Heart right ventricle (tissue), 16 donors: ENCODE measurements around the gene SLC22A17. TPM values are rescaled to one million over a fixed set of nuclear protein-coding genes. Genes with fewer than 3 reads are reported as not detected.
A peak's percentile ranks its signal among the peaks of the same experiment; 100 is the strongest.

Experiments
- ATAC-seq, 8 donors: fragments of 200-7000 bp; cut with Tn5 transposase; one replicate each; pipeline ENCODE4 v1.9.1; 2020; ENCODE audit warnings: mild to moderate bottlenecking in 8 of 8, moderate library complexity in 8 of 8, moderate number of reproducible peaks in 1 of 8
- DNase-seq, 2 donors: peaks; one replicate each; pipeline ENCODE4 v3.0.0-alpha.2; 2020
- H3K27ac ChIP-seq, 10 donors: fragments of 200-600 bp; sonication (generic) in 2 of 10; one replicate each; pipeline versions ENCODE4 v1.5.0 to v1.8.0; 2020 to 2022; ENCODE audit warnings: mild to moderate bottlenecking in 3 of 10
- H3K27me3 ChIP-seq, 7 donors: fragments of 200-600 bp; one replicate each; pipeline ENCODE4 v1.8.0; 2021 to 2022; ENCODE audit warnings: mild to moderate bottlenecking in 2 of 7
- H3K36me3 ChIP-seq, 9 donors: fragments of 200-600 bp; sonication (generic) in 1 of 9; one replicate each; pipeline versions ENCODE4 v1.5.0 to v1.8.0; 2020 to 2022; ENCODE audit warnings: mild to moderate bottlenecking in 2 of 9
- H3K4me1 ChIP-seq, 9 donors: fragments of 200-600 bp; sonication (generic) in 1 of 9; one replicate each; pipeline versions ENCODE4 v1.5.0 to v1.8.0; 2020 to 2022; ENCODE audit warnings: mild to moderate bottlenecking in 4 of 9
- H3K4me3 ChIP-seq, 10 donors: fragments of 200-600 bp; sonication (generic) in 2 of 10; one replicate each; pipeline versions ENCODE4 v1.5.0 to v1.8.0; 2020 to 2022; ENCODE audit warnings: mild to moderate bottlenecking in 7 of 10, moderate library complexity in 2 of 10
- H3K9me3 ChIP-seq, 11 donors: fragments of 200-600 bp in 10 of 11; sonication (generic) in 2 of 11; one replicate each; pipeline versions ENCODE4 v1.5.0 to v1.8.0; 2013 to 2022; ENCODE audit warnings: mild to moderate bottlenecking in 2 of 11, control low read depth in 1 of 11, moderate library complexity in 1 of 11
- CTCF ChIP-seq, 9 donors: fragments of 200-600 bp; sonication (generic) in 2 of 9; IDR thresholded peaks; one replicate each; pipeline versions ENCODE4 v1.5.0 to v1.8.0; 2021 to 2022; ENCODE audit warnings: antibody characterized with exemption in 9 of 9, mild to moderate bottlenecking in 5 of 9, moderate library complexity in 1 of 9
- WGBS, 2 donors: extraction: QIAGEN DNeasy Blood & Tissue Kit; methylation state at CpG; one replicate each; pipeline ENCODE4 v1.1.7; 2013; ENCODE audit warnings: inconsistent platforms in 1 of 2; 5-methylcytosine and 5-hydroxymethylcytosine counted together
- intact Hi-C, 10 donors: fragments of 100-400 bp; cut with DNase I; formaldehyde crosslinking; loops; one replicate each; pipeline versions ENCODE4 v1.11.1 to v1.14.2; 2022
- polyA plus RNA-seq, 2 donors: library from polyadenylated mRNA; stranded (reverse); fragments of 200-250 nt; gene quantifications; one replicate each; pipeline ENCODE4 v1.2.3, GENCODE V29; 2013
- total RNA-seq, 10 donors: library from RNA; stranded (reverse); fragmentation: NEBNext Ultra II Directional in 3 of 10; extraction: Animal tissue kit (Norgen Biotek cat#: 25700) in 3 of 10; gene quantifications; one replicate each; pipeline versions ENCODE4 v1.2.1 to v1.2.4, GENCODE V29; 2021 to 2023
- donor health status: Arrhythmogenic right ventricular cardiomyopathy.
- donor health status: ischemic (EF 13 %, LVEDD 7.1; RV severe dilation, severe dysfunction).
- donor health status: healthy with polysubstance abuse.
- donor health status: DM: no; HTN: yes; CAD: no.
- donor health status: DM: no; HTN: no; CAD: no.
- donor health status: ischemic (EF 25% LVEDD 6.9; RV normal size, moderate dysfunction).
- donor health status: ischemic (EF 25% LVEDD 5.7; RV mildly dilated, moderate dysfunction).
- donor health status: healthy.
- donor health status: DM: yes; HTN: yes; CAD: no.
- donor health status: Ischemic cardiomyopathy.
- donor health status: ischemic (EF 35%, LVEDD 5.7; RV mildly dilated, moderate dysfunction).
- donor health status: nonischemic (EF 11% LVEDD 7.7; RV severe dilation, severe dysfunction).
- donor health status: DM: yes; HTN: yes; CAD: no.
- donor health status: PGD.
- donor health status: ischemic (EF 29% LVEDD 5.4; RV normal size, mild dysfunction).
- donor health status: nonischemic (EF 23%, LVEDD 6.1; RV moderate dilation, normal function).

The SLC22A17 gene
- total and polyA plus RNA-seq, 12 donors: 4.8 to 18.9 (median 9.8) TPM

- 54 to 55% methylated on average over 13 of the region's 13 CpGs for WGBS, 2 donors
Measured at GRCh38 chr14:23345987-23346692, 6.5 kb downstream of the SLC22A17 start.

GRCh38 chr14:23344481-23344880, 8.2 kb downstream of the SLC22A17 start:
- WGBS, 2 donors: 63 to 69% methylated on average over 3 of the region's 3 CpGs
- ATAC-seq (no peak), DNase-seq (no peak)
- Histone ChIP-seq H3K27me3 (no peaks in the 10 kb centered on the region), H3K36me3 (no peaks in the 10 kb centered on the region), H3K4me1 (no peaks in the 10 kb centered on the region), H3K27ac (no peak overlapping the region), H3K9me3 (peaks cover 0 to 10% (median 0%) of the 10 kb centered on the region in 11 donors), H3K4me3 (no peak overlapping the region)
- no peak for TF ChIP-seq CTCF (IDR thresholded peaks at IDR 0.05)
- intact Hi-C loops: no loop called here

More at GRCh38 chr14:23345987-23346692, 6.5 kb downstream of the SLC22A17 start:
- Histone ChIP-seq H3K27me3 (peaks cover 0 to 8% (median 0%) of the 10 kb centered on the region in 7 donors), H3K4me3 (no peak overlapping the region), H3K27ac (no peak overlapping the region), H3K36me3 (no peaks in the 10 kb centered on the region), H3K4me1 (no peaks in the 10 kb centered on the region), H3K9me3 (no peaks in the 10 kb centered on the region)
- intact Hi-C loops: no loop called here
- ATAC-seq (peak in 6 of 8 donors; percentile 22 to 47 (median 41)), DNase-seq (no peak)
- no peak for TF ChIP-seq CTCF (IDR thresholded peaks at IDR 0.05)

- Histone ChIP-seq H3K9me3 (peaks cover 0 to 12% (median 0%) of the 10 kb centered on the region in 11 donors), H3K27ac (no peak overlapping the region), H3K4me3 (no peak overlapping the region), H3K36me3 (no peaks in the 10 kb centered on the region), H3K4me1 (no peaks in the 10 kb centered on the region), H3K27me3 (no peaks in the 10 kb centered on the region)
- intact Hi-C loops: loop anchor here in 2 of 10 donors (5.0 to 10.0 kb wide), 2 partner anchors 33 to 75 kb away; partner anchors contain the start of gene IL25 (in 1 of the 2)
- no peak for DNase-seq
- TF ChIP-seq CTCF (IDR thresholded peaks at IDR 0.05): no peak
- no peak for ATAC-seq
- WGBS, 2 donors: 82 to 83% methylated on average over 1 of the region's 1 CpG
Measured at GRCh38 chr14:23339506-23340268, 13.0 kb downstream of the SLC22A17 start.

- no peak overlapping the region for H3K27ac ChIP-seq
- no peak for TF ChIP-seq CTCF (IDR thresholded peaks at IDR 0.05)
- intact Hi-C loops: loop anchor here in 2 of 10 donors (5.0 to 10.0 kb wide), 2 partner anchors 37 to 71 kb away; partner anchors contain the start of gene IL25 (in 1 of the 2)
- WGBS, 2 donors: 86 to 93% methylated on average over 5 of the region's 5 CpGs
- H3K27me3 ChIP-seq: peaks cover 0 to 8% (median 0%) of the 10 kb centered on the region in 7 donors
- H3K4me3 ChIP-seq: no peak overlapping the region
- H3K9me3 ChIP-seq: peaks cover 0 to 12% (median 0%) of the 10 kb centered on the region in 11 donors
- H3K4me1 ChIP-seq: no peaks in the 10 kb centered on the region
- H3K36me3 ChIP-seq: no peaks in the 10 kb centered on the region
- DNase-seq: no peak
- ATAC-seq: no peak
Measured at GRCh38 chr14:23335623-23336022, 17.1 kb downstream of the SLC22A17 start.
